ENCODE data around the gene GAPVD1. TPM values are rescaled to one million over a fixed set of nuclear protein-coding genes. Genes with fewer than 3 reads are reported as not detected.
"Not testable (repeated sequence)": the region's sequence is repeated elsewhere in the genome, so short reads cannot be mapped to it uniquely, and the experiment has no call there.

The GAPVD1 gene
- total RNA-seq, 1 experiment from 2014 or later, result 70.8 TPM

DNA sequence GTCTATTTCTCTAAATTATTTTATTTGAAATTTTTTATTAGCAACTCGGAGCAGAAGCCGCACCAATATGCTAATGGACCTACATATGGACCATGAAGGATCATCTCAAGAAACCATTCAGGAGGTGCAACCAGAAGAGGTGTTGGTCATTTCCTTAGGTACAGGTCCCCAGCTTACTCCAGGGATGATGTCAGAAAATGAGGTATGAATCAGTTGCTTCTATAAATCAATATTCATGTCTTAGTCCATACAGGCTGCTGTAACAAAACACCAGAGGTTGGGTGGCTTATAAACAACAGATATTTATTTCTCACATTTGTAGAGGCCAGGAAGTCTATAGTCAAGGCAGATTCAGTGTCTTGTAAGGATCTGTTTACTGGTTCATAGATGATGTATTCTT, 50.8 kb downstream of the GAPVD1 start:
- H3K27me3 ChIP-seq, result no peaks in the 10 kb centered on the region
- peaks cover 84% of the 10 kb centered on the region for H3K36me3 ChIP-seq

DNA sequence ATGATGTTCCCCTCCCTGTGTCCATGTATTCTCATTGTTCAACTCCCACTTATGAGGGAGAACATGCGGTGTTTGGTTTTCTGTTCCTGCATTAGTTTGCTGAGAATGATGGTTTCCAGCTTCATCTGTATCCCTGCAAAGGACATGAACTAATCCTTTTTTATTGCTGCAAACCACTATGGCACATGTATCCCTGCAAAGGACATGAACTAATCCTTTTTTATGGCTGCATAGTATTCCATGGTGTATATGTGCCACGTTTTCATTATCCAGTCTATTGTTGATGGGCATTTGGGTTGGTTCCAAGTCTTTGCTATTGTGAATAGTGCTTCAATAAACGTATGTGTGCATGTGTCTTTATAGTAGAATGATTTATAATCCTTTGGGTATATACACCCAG, 54.7 kb downstream of the GAPVD1 start:
- H3K27ac ChIP-seq; H3K4me3 ChIP-seq; H3K27me3 ChIP-seq; H3K4me1 ChIP-seq; H3K9me3 ChIP-seq (replicated peaks); DNase-seq: not testable (repeated sequence)
- H3K36me3 ChIP-seq, result peaks cover 76% of the 10 kb centered on the region

More for the DNA sequence above, 50.8 kb downstream of the GAPVD1 start:
- H3K4me1 ChIP-seq, result no peaks in the 10 kb centered on the region
- no peak for DNase-seq
- peaks cover 6% of the 10 kb centered on the region; the same call in 1 of the 2 replicates for H3K9me3 ChIP-seq (replicated peaks)
- no peak overlapping the region for H3K27ac ChIP-seq
- no peak overlapping the region for H3K4me3 ChIP-seq

DNA sequence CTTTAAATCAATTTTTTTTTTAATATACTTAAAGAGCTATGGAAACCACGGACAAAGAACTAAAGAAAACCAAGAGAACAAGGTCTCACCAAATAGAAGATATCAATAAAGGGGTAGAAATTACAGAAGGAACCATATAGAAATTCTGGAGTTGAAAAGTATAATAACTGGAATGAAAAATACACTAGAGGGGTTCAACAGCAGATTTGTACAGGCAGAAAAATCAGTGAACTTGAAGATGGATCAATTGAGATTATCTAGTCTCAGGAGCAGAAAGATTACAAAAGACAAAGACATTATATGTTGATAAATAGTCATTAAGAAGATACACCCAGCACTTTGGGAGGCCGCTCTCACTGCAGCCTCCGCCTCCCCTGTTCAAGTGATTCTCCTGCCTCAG, 56.1 kb downstream of the GAPVD1 start:
- no peak for DNase-seq
- Histone ChIP-seq H3K4me1 (no peaks in the 10 kb centered on the region), H3K9me3 (replicated peaks) (peaks cover 9% of the 10 kb centered on the region; the same call in 1 of the 2 replicates), H3K27ac (no peak overlapping the region), H3K4me3 (no peak overlapping the region), H3K36me3 (peaks cover 72% of the 10 kb centered on the region), H3K27me3 (no peaks in the 10 kb centered on the region)

DNA sequence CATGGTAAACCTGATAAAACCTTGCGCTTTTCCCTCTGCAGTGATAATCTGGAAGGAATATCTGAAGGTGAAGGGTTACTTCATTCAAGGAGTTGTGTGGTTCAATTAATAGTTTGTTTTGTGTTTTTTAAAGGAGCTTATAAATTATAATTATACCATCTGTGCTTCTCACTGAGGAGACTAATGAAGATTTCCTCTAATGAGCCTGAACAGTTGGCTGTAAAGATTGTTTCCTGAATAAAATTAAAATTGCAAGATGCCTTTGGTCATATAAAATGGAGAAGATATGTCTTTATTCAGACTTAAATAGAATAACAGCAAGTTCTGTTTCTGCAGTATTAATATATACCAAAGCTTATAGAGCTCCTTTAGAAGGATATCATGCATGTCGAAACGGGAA, 59.9 kb downstream of the GAPVD1 start:
- Histone ChIP-seq H3K4me3 (no peak overlapping the region), H3K9me3 (replicated peaks) (peaks cover 7% of the 10 kb centered on the region; the same call in 1 of the 2 replicates), H3K27me3 (no peaks in the 10 kb centered on the region), H3K27ac (no peak overlapping the region), H3K4me1 (no peaks in the 10 kb centered on the region), H3K36me3 (peaks cover 63% of the 10 kb centered on the region)
- no peak for DNase-seq

DNA sequence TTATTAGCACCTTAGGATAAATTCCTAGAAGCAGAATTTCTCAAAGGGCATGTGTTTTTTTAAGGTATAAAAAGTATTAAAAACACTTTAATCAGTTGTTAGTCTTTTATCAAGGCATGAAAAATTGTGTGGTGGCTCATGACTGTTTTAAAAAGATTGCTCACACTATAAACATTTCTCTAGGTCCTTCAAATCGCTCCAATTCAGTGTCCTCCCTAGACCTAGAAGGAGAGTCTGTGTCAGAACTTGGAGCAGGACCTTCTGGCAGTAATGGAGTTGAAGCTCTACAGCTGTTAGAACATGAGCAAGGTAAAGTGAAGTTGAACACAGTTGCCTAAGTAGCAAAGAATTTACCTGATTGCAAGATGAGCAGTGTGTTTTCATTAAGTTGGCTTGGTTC, 62.0 kb downstream of the GAPVD1 start:
- Histone ChIP-seq H3K4me3 (no peak overlapping the region), H3K27me3 (no peaks in the 10 kb centered on the region), H3K27ac (no peak overlapping the region), H3K9me3 (replicated peaks) (no peaks in the 10 kb centered on the region), H3K4me1 (no peaks in the 10 kb centered on the region), H3K36me3 (peaks cover 57% of the 10 kb centered on the region)
- DNase-seq, result no peak

DNA sequence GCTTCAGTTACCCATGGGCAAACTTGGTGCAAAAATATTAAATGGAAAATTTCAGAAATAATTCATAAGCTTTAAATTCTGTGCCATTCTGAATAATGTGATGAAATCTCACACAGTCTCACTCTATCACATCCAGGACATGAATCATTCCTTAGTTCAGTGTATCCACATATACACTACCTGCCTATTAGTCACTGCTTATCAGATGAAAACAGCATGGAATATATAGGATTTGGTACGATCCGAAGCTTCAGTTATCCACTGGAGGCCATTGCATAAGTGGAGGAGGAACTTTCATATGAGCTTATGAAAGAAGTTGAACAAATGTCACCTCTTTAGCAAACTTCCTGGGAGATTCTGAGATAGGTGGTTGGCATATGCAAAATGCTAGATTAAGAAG, 64.2 kb downstream of the GAPVD1 start:
- Histone ChIP-seq H3K4me1 (no peaks in the 10 kb centered on the region), H3K4me3 (no peak overlapping the region), H3K27me3 (no peaks in the 10 kb centered on the region), H3K27ac (no peak overlapping the region), H3K36me3 (peaks cover 55% of the 10 kb centered on the region), H3K9me3 (replicated peaks) (no peaks in the 10 kb centered on the region)
- no peak for DNase-seq

DNA sequence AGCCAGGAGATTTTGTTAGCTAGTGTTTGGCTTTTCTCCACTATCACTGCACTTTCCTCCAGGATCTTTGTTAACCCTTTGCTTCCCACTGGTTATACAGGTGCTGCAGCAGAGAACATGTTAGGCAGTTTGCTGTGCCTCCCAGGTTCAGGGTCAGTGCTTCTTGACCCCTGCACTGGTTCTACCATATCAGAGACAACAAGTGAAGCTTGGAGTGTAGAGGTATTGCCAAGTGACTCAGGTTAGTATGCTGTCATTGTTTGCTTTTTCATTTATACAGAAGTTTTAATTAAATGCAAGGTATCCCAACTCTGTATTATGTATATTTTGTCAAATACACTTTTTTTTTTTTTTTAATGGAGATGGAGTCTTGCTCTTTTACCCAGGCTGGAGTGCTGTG, 68.4 kb downstream of the GAPVD1 start:
- Histone ChIP-seq H3K4me1 (no peaks in the 10 kb centered on the region), H3K27me3 (no peaks in the 10 kb centered on the region), H3K27ac (no peak overlapping the region), H3K4me3 (no peak overlapping the region), H3K9me3 (replicated peaks) (no peaks in the 10 kb centered on the region), H3K36me3 (peaks cover 64% of the 10 kb centered on the region)
- no peak for DNase-seq

DNA sequence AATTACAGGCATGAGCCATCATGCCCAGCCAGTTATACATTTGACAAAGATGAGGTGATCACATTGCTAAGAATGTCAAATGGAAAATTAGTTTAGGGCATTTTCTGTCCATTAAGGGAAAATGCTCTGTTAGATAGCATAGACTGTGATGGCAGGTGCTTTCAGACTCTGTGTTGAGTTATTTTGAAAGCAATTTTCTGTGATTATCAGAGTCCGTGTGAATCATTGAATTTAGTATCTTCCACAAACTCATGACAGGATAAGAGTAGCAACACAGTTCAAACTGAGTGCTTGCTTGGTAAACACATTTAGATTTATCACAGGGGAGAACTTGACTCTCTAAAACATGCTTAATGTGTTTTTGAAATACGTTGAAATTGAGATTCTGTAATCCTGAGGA, 69.0 kb downstream of the GAPVD1 start:
- H3K4me1 ChIP-seq, result no peaks in the 10 kb centered on the region
- no peak overlapping the region for H3K27ac ChIP-seq
- no peak for DNase-seq
- H3K9me3 ChIP-seq (replicated peaks), result no peaks in the 10 kb centered on the region
- H3K36me3 ChIP-seq, result peaks cover 65% of the 10 kb centered on the region
- no peaks in the 10 kb centered on the region for H3K27me3 ChIP-seq
- H3K4me3 ChIP-seq, result no peak overlapping the region

DNA sequence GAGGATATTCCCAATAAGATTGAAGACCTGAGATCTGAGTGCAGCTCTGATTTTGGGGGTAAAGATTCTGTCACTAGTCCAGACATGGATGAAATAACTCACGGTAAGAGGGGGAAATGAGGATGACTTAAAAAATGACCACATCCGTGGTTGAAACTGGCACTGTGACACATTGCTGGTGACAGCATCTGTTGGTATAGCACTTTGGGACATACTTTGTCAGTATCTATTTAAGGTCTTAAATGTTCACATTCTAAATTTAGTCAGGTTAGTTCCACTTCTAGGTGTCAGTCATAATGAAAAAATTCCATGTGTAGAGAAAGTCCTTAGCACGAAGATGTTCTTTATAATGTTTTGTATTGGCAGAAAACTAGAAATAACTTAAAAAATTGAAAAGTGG, 70.9 kb downstream of the GAPVD1 start:
- H3K27me3 ChIP-seq, result no peaks in the 10 kb centered on the region
- H3K9me3 ChIP-seq (replicated peaks), result no peaks in the 10 kb centered on the region
- no peak overlapping the region for H3K4me3 ChIP-seq
- H3K4me1 ChIP-seq, result no peaks in the 10 kb centered on the region
- peaks cover 61% of the 10 kb centered on the region for H3K36me3 ChIP-seq
- no peak for DNase-seq
- H3K27ac ChIP-seq, result no peak overlapping the region

DNA sequence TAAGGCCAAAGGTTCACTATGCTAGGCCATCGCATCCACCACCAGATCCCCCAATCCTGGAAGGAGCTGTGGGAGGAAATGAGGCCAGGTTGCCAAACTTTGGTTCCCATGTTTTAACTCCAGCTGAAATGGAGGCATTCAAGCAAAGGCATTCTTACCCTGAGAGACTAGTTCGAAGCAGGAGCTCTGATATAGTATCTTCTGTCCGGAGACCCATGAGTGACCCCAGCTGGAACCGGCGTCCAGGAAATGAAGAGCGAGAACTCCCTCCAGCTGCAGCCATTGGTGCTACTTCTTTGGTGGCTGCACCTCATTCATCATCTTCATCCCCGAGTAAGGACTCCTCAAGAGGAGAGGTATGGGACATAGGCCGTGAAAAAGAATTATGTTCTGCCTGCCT, 75.6 kb downstream of the GAPVD1 start:
- peaks cover 53% of the 10 kb centered on the region for H3K36me3 ChIP-seq
- H3K27ac ChIP-seq, result no peak overlapping the region
- H3K27me3 ChIP-seq, result no peaks in the 10 kb centered on the region
- H3K9me3 ChIP-seq (replicated peaks), result no peaks in the 10 kb centered on the region
- H3K4me3 ChIP-seq, result no peak overlapping the region
- no peaks in the 10 kb centered on the region for H3K4me1 ChIP-seq
- DNase-seq, result no peak

DNA sequence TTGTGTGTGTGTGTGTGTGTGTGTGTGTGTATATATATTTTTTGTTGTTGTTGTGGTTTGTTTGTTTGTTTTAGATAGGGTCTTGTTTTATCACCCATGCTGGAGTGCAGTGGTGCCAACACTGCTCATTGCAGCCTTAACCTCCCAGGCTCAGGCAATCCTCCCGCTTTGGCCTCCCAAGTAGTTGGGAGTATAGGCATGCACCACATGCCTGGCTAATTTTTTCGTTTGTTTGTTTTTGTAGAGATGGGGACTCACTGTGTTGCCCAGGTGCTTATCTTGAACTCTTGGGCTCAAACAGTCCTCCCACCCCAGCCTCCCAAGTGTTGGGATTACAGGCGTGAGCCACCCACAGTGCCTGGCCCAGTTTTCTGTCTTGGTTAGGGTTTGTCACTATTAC, 77.3 kb downstream of the GAPVD1 start:
- DNase-seq, result no peak
- H3K27ac ChIP-seq, result no peak overlapping the region

DNA sequence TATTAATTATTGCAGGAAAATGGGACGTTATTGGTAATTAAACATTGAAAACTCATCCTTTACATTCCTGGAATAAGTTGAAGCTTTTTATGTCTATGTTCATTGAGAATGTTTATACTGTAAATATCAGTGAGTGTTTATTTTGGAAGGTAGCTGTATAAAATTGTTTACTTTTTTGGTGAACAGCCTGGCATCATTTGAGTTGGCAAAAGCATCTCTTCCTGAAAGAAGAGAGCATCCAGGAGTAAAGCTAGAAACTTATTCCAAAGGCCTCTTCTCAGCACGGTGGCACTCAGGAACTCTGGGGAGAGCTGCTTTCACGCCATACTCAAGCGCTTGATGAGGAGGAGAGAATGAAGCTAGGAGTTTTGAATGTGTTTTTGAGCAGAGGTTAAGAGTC, 79.9 kb downstream of the GAPVD1 start:
- no peaks in the 10 kb centered on the region for H3K27me3 ChIP-seq
- H3K36me3 ChIP-seq, result peaks cover 45% of the 10 kb centered on the region
- H3K9me3 ChIP-seq (replicated peaks), result no peaks in the 10 kb centered on the region
- peaks cover 6% of the 10 kb centered on the region for H3K4me1 ChIP-seq
- no peak for DNase-seq
- H3K27ac ChIP-seq, result no peak overlapping the region
- H3K4me3 ChIP-seq, result no peak overlapping the region

More for the DNA sequence above, 77.3 kb downstream of the GAPVD1 start:
- H3K36me3 ChIP-seq, result peaks cover 44% of the 10 kb centered on the region
- H3K27me3 ChIP-seq, result no peaks in the 10 kb centered on the region
- no peaks in the 10 kb centered on the region for H3K9me3 ChIP-seq (replicated peaks)
- no peak overlapping the region for H3K4me3 ChIP-seq
- H3K4me1 ChIP-seq, result peaks cover 6% of the 10 kb centered on the region

DNA sequence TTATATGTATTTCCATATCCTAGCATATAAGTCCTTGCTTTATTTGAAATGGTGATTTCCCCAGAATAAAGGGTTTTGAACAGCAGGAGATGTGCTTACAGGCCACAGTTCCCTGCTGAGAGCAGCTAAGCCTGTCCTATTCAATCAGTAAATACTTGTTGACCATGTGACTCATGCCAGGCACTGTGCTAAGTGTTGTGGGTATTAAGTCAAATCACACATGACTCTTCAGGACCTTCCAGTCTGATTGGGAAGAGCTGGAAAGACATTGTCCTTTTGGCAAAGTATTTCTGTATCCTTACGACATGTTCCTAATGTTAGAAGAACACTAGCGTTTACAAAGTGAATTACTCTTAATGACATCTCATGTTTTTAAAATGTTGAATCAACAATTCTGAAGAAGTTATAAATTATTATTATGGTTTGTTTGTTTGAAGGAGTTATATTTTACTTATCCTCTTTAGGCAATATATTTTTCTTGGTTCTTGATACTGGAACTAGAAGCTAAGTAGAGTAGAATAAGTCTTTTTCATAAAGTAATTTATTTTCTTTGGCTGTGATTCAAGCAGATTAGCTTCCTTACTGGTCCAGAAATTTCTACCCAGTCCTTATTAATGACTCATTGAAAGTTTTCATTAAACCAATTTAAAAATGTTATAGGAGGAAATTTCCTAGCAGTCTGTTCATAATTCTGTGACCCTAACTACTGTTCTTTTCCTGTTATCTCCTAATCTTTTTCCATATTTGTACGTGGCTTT, 82.1 kb downstream of the GAPVD1 start:
- H3K27ac ChIP-seq, result no peak overlapping the region
- H3K4me3 ChIP-seq, result no peak overlapping the region
- H3K4me1 ChIP-seq, result peaks cover 6% of the 10 kb centered on the region
- peaks cover 48% of the 10 kb centered on the region for H3K36me3 ChIP-seq
- no peaks in the 10 kb centered on the region for H3K9me3 ChIP-seq (replicated peaks)
- no peaks in the 10 kb centered on the region for H3K27me3 ChIP-seq
- peak; percentile 37 to 45 for DNase-seq

DNA sequence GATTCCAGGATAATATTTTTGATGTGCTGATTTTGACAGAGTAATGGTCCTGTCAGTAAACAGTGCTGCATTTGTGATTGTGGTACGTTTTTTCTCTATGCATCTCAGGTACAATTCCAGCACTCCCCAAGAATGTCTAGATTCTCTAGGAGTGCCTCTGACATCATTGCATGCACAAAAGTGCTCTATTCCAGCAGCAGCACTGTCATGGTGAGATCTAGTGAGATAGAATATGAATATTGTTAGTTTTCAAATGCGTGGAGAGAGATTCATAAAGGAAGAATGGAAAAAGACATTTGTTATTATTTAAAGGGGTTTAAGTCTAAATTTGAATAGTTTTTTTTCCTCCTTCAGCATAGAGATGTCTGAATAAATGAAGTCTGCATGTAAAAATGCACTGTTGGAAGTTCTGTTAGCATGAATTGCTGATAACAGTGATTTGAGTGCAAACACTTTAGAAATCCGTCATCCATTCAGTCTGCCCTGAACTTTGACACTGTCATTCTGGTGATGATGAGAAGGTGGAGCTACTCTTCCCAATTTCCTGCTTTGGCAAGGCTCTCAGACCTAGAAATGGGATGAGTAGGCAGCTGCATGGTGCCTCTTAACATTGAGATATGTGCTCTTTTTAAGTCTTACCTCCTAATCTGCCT, 84.6 kb downstream of the GAPVD1 start:
- no peak overlapping the region for H3K4me3 ChIP-seq
- no peak overlapping the region for H3K27ac ChIP-seq
- peaks cover 9% of the 10 kb centered on the region for H3K9me3 ChIP-seq (replicated peaks)
- H3K36me3 ChIP-seq, result peaks cover 68% of the 10 kb centered on the region
- DNase-seq, result no peak
- no peaks in the 10 kb centered on the region for H3K27me3 ChIP-seq
- peaks cover 6% of the 10 kb centered on the region for H3K4me1 ChIP-seq

DNA sequence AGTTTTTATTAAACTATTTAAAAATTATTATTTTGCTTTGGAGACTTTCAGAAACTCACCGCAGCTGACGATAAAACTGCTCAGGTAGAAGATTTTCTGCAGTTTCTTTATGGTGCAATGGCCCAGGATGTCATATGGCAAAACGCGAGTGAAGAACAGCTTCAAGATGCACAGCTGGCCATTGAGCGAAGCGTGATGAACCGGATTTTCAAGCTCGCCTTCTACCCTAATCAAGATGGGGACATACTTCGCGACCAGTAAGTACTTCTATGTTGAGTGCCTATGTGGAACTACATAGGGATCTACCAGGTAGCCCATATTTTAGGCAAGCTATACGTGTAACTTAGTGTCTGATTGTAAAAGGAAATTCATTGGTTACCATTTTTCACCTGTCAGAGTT, 94.0 kb downstream of the GAPVD1 start:
- Histone ChIP-seq H3K27me3 (no peaks in the 10 kb centered on the region), H3K4me1 (peaks cover 19% of the 10 kb centered on the region), H3K9me3 (replicated peaks) (peaks cover 4% of the 10 kb centered on the region), H3K27ac (no peak overlapping the region), H3K4me3 (no peak overlapping the region), H3K36me3 (peaks cover 70% of the 10 kb centered on the region)
- no peak for DNase-seq

DNA sequence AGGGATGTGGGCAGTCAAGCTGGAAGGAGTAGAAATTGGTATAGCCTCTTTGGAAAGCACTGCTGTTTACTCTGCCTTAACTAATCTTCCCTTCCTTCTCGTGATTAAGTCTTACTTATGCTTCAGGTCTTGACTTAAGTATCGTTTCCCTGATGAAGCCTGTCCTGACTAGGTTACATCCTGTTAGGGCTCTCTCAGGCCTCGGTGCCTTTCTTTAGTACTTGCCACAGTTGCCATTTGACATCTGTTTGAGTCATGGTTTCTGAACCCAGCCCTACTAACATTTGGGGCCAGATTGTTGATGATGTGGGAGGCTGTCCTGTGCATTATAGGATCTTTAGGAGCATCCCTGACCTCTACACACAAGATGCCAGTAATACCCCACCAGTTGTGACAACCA, 94.4 kb downstream of the GAPVD1 start:
- Histone ChIP-seq H3K27me3 (no peaks in the 10 kb centered on the region), H3K4me1 (peaks cover 19% of the 10 kb centered on the region), H3K9me3 (replicated peaks) (peaks cover under 1% of the 10 kb centered on the region), H3K27ac (no peak overlapping the region), H3K4me3 (no peak overlapping the region), H3K36me3 (peaks cover 70% of the 10 kb centered on the region)
- no peak for DNase-seq
